ENCODE results near the gene PPP1R14D. TPM values are rescaled to one million over a fixed set of nuclear protein-coding genes. Genes with fewer than 3 reads are reported as not detected.

PPP1R14D gene
- total RNA-seq, 2 experiments from 2014 or later: not detected

DNA sequence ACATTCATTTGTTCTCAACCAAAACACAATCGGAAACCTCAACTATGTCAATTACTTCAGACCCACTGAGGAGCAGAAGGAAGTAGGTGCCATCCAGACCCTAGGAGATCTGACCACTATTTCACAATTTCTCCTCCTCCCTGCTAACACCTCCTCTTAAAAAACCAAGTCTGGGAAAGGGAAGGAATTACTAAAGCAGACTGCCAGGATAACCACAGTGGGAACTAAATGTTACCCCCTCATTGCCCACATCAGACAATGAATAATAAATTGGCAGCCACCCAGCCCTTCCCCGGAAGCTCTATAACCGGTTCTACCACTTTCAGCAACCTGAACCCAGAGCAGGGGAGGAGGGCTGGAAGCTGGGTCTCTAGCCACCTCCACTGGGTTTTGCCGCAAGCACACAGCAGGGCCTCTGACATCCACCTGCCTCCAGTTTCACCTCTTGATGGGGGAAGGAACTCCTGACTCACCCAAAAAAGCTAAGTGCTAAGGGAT, 41.1 kb downstream of the PPP1R14D start:
- intact Hi-C loops (cut with DNase I, micrococcal nuclease): no loop called here
- Histone ChIP-seq H3K4me1 (ENCODE audit: insufficient read depth, low read length) (peaks cover 25% of the 10 kb centered on the region), H3K27ac (ENCODE audit: low read depth in 1 of 2, low read length in 2 of 2) (peak overlapping the region in 1 of 2 donors; percentile 25), H3K4me3 (ENCODE audit: low read length) (no peak overlapping the region), H3K9me3 (ENCODE audit: control insufficient read depth in 1 of 2, insufficient read depth in 1 of 2, low read length in 2 of 2) (no peaks in the 10 kb centered on the region), H3K36me3 (ENCODE audit: insufficient read depth, low read length) (peaks cover 9% of the 10 kb centered on the region), H3K27me3 (ENCODE audit: control insufficient read depth in 1 of 2, insufficient read depth in 2 of 2, low read length in 2 of 2) (no peaks in the 10 kb centered on the region)
- POLR2A ChIA-PET: interaction anchor here (1.0 to 1.5 kb wide), 3 partner anchors 20 to 223 kb away, joined by 3 to 11 read pairs (median 4); partner anchors contain the start of genes CCDC32, DNAJC17, RAD51 and ZFYVE19
- no peaks in the 10 kb centered on the region for H3K27me3 Mint-ChIP-seq
- H3K9me3 Mint-ChIP-seq: no peaks in the 10 kb centered on the region
- H3K4me1 Mint-ChIP-seq (ENCODE audit: low read depth): peaks cover 35% of the 10 kb centered on the region
- CTCF ChIA-PET: interaction anchor here (0.6 to 1.4 kb wide), 5 partner anchors 10 to 113 kb away, joined by 3 read pairs; partner anchors contain the start of genes GCHFR and VPS18
- ATAC-seq (ENCODE audit: poor library complexity) (peak; percentile 69), DNase-seq (peak in 12 of 14 experiments; percentile 25 to 73 (median 46))
- H3K36me3 Mint-ChIP-seq (ENCODE audit: low read depth): peaks cover 13% of the 10 kb centered on the region
- TF ChIP-seq, protein P1, sequence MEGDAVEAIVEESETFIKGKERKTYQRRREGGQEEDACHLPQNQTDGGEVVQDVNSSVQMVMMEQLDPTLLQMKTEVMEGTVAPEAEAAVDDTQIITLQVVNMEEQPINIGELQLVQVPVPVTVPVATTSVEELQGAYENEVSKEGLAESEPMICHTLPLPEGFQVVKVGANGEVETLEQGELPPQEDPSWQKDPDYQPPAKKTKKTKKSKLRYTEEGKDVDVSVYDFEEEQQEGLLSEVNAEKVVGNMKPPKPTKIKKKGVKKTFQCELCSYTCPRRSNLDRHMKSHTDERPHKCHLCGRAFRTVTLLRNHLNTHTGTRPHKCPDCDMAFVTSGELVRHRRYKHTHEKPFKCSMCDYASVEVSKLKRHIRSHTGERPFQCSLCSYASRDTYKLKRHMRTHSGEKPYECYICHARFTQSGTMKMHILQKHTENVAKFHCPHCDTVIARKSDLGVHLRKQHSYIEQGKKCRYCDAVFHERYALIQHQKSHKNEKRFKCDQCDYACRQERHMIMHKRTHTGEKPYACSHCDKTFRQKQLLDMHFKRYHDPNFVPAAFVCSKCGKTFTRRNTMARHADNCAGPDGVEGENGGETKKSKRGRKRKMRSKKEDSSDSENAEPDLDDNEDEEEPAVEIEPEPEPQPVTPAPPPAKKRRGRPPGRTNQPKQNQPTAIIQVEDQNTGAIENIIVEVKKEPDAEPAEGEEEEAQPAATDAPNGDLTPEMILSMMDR (IDR thresholded peaks at IDR 0.05): no peak
- peak overlapping the region; percentile 34 for H3K27ac Mint-ChIP-seq
- no peak overlapping the region for H3K4me3 Mint-ChIP-seq

DNA sequence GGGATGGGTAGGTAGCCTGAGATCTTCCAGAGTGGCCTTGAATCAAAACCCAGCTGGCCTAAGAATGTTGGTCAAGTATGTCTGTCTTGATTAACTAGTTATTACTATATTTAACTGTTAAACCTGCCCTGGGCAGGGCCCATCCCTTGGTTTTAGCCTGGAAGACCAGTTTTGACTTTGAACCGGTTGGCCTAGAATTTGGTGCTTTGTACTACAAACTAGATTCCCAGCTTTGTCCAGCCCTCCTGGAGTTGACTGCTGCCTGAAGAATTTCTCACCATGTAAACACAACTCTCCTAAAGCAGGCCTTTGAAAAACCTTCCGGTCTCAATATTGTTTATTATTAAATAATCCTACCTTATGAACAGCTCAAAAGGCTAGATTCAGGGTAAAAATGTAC, 42.7 kb downstream of the PPP1R14D start:
- Histone ChIP-seq H3K4me1 (ENCODE audit: insufficient read depth, low read length) (peaks cover 25% of the 10 kb centered on the region), H3K27me3 (ENCODE audit: control insufficient read depth in 1 of 2, insufficient read depth in 2 of 2, low read length in 2 of 2) (no peaks in the 10 kb centered on the region), H3K4me3 (ENCODE audit: low read length) (no peak overlapping the region), H3K9me3 (ENCODE audit: control insufficient read depth in 1 of 2, insufficient read depth in 1 of 2, low read length in 2 of 2) (no peaks in the 10 kb centered on the region), H3K36me3 (ENCODE audit: insufficient read depth, low read length) (peaks cover 6% of the 10 kb centered on the region), H3K27ac (ENCODE audit: low read depth in 1 of 2, low read length in 2 of 2) (no peak overlapping the region)
- H3K9me3 Mint-ChIP-seq: no peaks in the 10 kb centered on the region
- DNase-seq (no peak), ATAC-seq (ENCODE audit: poor library complexity) (no peak)
- TF ChIP-seq, protein P1 (IDR thresholded peaks at IDR 0.05): no peak
- CTCF ChIA-PET: interaction anchor here (1.7 kb wide), 1 partner anchor 84 kb away, joined by 3 read pairs; no protein-coding TSS in a partner anchor
- H3K36me3 Mint-ChIP-seq (ENCODE audit: low read depth): peaks cover 6% of the 10 kb centered on the region
- intact Hi-C loops (cut with DNase I, micrococcal nuclease): no loop called here
- no peak overlapping the region for H3K4me3 Mint-ChIP-seq
- H3K27me3 Mint-ChIP-seq: no peaks in the 10 kb centered on the region
- H3K4me1 Mint-ChIP-seq (ENCODE audit: low read depth): peaks cover 36% of the 10 kb centered on the region
- POLR2A ChIA-PET: no interaction called here
- no peak overlapping the region for H3K27ac Mint-ChIP-seq

DNA sequence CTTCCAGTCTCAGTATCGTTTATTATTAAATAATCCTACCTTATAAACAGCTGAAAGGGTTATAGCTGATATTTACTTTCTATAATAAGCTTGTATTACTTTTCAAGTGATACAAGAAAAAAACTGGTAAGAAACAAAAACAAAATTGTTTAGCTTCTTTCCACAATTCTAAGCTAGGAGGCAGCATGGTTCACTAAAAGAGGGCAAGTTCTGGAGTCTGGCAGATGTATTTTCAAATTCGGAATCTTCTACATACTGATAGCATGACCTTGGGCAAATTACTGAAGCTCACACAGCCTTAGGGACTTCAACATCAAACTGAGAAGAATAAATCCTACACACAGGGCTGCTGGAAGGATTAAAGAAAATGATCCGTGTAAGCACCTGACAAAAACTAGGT, 43.3 kb downstream of the PPP1R14D start:
- peaks cover 9% of the 10 kb centered on the region for H3K36me3 Mint-ChIP-seq (ENCODE audit: low read depth)

More for the DNA sequence above, 43.3 kb downstream of the PPP1R14D start:
- POLR2A ChIA-PET: interaction anchor here (0.6 kb wide), 1 partner anchor 153 kb away, joined by 3 read pairs; no protein-coding TSS in a partner anchor
- no peak overlapping the region for H3K4me3 ChIP-seq (ENCODE audit: low read length)
- H3K27ac Mint-ChIP-seq: no peak overlapping the region
- no peaks in the 10 kb centered on the region for H3K27me3 ChIP-seq (ENCODE audit: control insufficient read depth in 1 of 2, insufficient read depth in 2 of 2, low read length in 2 of 2)
- no peak overlapping the region for H3K4me3 Mint-ChIP-seq
- TF ChIP-seq, protein P1 (IDR thresholded peaks at IDR 0.05): no peak
- CTCF ChIA-PET: interaction anchor here (1.7 kb wide), 1 partner anchor 84 kb away, joined by 3 read pairs; no protein-coding TSS in a partner anchor
- peaks cover 25% of the 10 kb centered on the region for H3K4me1 ChIP-seq (ENCODE audit: insufficient read depth, low read length)
- no peak for DNase-seq
- peaks cover 4% of the 10 kb centered on the region for H3K36me3 ChIP-seq (ENCODE audit: insufficient read depth, low read length)
- H3K9me3 Mint-ChIP-seq: no peaks in the 10 kb centered on the region
- ATAC-seq (ENCODE audit: poor library complexity): no peak
- no peaks in the 10 kb centered on the region for H3K27me3 Mint-ChIP-seq
- peaks cover 36% of the 10 kb centered on the region for H3K4me1 Mint-ChIP-seq (ENCODE audit: low read depth)
- H3K9me3 ChIP-seq (ENCODE audit: control insufficient read depth in 1 of 2, insufficient read depth in 1 of 2, low read length in 2 of 2): no peaks in the 10 kb centered on the region
- H3K27ac ChIP-seq (ENCODE audit: low read depth in 1 of 2, low read length in 2 of 2): no peak overlapping the region
- intact Hi-C loops (cut with DNase I, micrococcal nuclease): no loop called here

Measured in CD4-positive, alpha-beta T cell (primary cell).